GM12865 (cell line): ENCODE results near the gene PSMD1.

ENCODE experiments used
- DNase-seq: peaks from one replicate; pipeline ENCODE4 v3.0.0; 2010; ENCODE audit warnings: low read depth
- H3K4me3 ChIP-seq: 2 replicates; pipeline ENCODE4 v1.5.1; 2011; ENCODE audit warnings: mild to moderate bottlenecking, low read depth, low read length, control low read depth
- TF ChIP-seq, protein P1 (sequence below): IDR thresholded peaks from 2 replicates; pipeline ENCODE4 v1.5.1; 2011; ENCODE audit warnings: low read length, control low read depth, low read depth, inconsistent platforms; ENCODE audit not compliant: insufficient read depth; ENCODE audit errors: missing control alignments

The PSMD1 gene

DNA sequence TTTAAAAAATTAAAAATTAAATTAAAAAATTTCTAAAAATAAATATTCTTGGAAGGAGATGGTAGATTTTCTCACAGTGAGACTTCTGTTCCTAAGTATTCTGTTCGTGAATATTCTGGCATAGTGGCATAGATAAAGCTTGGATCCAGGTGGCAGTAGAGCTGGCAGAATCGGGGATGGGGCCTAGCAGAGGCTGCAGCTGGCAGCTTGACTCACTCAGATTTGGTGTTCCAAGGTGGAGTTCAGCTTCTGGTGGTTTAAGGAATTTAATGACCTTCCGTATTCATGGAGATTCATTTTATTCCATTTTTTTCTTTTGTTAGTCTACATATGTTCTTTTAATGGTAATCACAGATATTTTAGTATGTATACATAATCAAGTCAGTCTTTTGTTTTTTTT, 161.7 kb downstream of the PSMD1 start:
- DNase-seq: no peak
- TF ChIP-seq, protein P1, sequence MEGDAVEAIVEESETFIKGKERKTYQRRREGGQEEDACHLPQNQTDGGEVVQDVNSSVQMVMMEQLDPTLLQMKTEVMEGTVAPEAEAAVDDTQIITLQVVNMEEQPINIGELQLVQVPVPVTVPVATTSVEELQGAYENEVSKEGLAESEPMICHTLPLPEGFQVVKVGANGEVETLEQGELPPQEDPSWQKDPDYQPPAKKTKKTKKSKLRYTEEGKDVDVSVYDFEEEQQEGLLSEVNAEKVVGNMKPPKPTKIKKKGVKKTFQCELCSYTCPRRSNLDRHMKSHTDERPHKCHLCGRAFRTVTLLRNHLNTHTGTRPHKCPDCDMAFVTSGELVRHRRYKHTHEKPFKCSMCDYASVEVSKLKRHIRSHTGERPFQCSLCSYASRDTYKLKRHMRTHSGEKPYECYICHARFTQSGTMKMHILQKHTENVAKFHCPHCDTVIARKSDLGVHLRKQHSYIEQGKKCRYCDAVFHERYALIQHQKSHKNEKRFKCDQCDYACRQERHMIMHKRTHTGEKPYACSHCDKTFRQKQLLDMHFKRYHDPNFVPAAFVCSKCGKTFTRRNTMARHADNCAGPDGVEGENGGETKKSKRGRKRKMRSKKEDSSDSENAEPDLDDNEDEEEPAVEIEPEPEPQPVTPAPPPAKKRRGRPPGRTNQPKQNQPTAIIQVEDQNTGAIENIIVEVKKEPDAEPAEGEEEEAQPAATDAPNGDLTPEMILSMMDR: no peak
- H3K4me3 ChIP-seq: no peak overlapping the region

DNA sequence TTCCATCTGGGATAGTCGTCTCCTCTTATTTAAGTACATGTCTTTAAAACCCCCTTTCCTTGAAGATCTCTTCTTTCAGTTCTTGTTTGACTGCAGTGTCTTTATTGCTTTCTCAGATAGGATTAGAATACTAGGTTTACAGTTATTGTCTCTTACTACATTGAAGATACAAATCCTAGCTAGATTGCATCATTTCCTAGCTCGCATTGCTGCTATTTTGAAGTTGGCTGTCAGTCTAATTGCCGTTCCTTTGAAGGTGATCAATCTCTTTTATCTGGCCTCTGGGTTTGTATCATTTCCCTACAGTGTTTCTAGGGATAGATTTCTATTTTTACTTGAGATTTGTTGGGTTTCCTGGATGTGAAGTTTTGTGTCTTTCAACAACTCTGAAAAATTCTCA, 162.6 kb downstream of the PSMD1 start:
- no peak for DNase-seq
- TF ChIP-seq, protein P1: no peak
- H3K4me3 ChIP-seq: no peak overlapping the region

DNA sequence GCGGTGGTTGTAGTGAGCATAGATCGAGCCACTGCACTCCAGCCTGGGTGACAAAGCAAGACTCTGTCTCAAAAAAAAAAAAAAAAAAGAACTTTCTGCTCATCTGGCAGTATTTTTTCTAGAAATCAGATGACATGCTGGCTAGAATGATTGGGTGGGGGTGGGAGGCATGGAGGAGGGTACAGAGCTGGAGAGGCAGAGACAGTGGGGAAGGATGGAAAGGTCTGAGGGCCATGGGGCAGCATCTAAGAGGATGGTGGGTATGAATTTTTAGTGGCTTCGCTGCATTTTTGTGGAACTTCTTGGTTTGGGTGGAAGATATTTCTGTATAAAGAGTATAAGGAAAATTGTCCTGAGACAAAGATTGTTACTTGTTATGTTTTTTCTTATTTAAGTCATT, 165.1 kb downstream of the PSMD1 start:
- TF ChIP-seq, protein P1: no peak
- no peak for DNase-seq
- no peak overlapping the region for H3K4me3 ChIP-seq
